HG03064 (cell line): ENCODE results near the gene SLC4A3.

ENCODE experiments used
- ATAC-seq: cut with Tn5 transposase; IDR thresholded peaks from one replicate; pipeline ENCODE4 v1.9.1; 2021; ENCODE audit warnings: low read depth; ENCODE audit not compliant: unreplicated experiment

The SLC4A3 gene

GRCh38 chr2:219631904-219632759 lies 4.7 kb downstream of the SLC4A3 start:
- no peak for ATAC-seq

DNA sequence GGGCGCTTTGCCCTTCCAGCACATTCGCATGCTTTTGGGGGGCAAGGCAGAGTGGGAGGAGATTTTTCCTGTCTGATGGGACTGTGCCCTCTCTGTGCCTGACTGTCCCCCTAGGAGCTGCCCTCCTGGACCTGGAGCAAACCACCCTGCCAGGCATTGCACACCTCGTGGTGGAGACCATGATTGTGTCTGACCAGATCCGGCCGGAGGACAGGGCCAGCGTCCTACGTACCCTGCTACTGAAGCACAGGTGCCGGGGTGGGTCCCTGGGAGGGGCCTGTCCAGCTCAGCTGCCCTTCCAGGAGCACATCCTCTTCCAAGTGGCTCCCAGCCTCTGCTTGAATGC lies 5.3 kb downstream of the SLC4A3 start:
- ATAC-seq, result no peak

DNA sequence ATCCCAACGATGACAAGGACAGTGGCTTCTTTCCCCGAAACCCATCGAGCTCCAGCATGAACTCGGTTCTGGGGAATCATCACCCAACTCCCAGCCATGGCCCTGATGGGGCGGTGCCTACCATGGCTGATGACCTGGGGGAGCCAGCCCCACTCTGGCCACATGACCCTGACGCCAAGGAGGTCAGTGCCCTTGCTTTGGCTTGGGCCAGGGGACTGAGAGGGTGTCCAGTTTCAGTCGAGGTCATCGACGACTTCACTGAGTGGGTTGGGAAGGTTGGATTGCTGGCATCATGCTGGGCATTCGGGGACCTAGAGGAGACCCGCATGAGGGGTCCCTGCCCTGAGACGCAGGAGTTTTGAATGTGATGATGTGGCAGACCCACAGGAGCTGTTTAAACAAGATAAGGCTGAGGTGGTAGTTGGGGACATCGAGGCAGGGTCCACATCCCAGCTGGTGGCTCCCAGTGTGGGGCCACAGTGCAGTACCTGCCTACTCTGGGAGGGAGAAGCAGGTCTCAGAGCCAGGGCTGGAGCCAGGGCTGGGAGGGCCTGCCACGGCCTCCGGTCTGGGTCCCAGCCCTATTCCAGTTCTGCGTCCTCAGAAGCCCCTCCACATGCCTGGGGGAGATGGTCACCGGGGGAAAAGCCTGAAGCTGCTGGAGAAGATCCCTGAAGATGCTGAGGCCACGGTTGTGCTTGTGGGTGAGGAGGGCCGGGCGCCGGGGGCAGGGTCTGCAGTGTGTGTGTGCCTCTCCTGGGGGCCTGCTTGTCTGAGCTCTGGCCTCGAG lies 6.0 kb downstream of the SLC4A3 start:
- no peak for ATAC-seq

DNA sequence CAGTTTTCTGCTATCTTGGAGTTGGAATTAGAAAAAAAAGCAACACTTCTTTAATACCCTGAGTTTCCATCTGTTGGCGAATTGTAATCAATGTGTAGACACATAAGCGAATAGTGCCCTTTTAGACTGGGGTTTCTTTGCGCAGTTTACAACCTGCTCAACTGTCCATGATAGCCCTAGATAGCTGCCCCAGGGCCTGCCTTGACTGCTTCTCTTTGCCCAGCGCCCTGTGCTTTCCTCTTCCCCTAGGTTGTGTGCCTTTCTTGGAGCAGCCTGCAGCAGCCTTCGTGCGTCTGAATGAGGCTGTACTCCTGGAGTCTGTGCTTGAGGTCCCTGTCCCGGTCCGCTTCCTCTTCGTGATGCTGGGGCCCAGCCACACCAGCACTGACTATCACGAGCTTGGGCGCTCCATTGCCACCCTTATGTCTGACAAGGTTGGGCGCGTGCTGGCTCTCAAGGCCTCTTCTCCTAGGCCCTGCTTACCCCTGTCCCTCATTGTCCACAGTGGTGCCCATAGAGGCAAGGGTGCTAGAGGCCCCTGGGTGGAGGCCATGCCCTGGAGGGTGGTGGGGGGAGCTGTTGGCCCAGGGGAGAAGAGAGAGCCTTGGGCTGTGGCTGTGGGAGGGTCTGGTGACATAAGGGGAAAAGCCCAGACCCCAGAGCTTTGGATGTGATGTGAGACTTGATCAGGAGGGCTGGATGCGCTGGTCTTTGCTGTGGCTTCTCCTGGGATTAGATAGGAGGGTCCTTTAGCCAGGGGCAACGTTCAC lies 6.9 kb downstream of the SLC4A3 start:
- ATAC-seq, result no peak

DNA sequence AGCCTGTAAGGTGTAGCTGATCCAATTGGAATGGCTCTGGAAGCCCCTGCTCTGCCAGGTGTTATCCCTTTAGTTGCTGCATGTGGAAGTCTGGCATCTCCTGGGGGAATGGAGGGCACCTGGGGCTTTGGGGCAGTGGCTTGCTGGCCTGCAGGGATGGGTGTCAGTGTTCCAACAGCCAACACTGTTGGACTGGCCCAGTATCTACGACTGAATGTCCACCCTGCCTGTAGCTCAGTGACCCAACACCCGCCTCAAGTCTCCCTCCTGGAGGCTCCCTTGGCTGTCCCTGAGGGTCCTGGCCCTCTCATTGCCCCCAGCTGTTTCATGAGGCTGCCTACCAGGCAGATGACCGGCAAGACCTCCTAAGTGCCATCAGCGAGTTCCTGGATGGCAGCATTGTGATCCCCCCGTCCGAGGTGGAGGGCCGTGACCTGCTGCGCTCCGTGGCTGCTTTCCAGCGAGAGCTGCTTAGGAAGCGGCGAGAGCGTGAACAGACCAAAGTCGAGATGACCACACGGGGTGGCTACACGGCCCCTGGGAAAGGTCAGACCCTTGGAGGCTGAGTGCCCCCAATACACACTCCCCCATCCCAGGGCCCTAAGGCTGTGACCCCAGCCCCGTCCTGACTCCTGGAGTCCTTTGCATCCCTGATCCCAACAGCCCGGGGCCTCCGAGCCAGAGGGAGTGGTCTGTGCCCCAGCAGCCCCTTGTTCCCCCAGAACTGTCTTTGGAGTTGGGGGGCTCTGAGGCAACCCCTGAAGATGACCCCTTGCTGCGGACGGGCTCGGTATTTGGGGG lies 7.7 kb downstream of the SLC4A3 start:
- no peak for ATAC-seq

DNA sequence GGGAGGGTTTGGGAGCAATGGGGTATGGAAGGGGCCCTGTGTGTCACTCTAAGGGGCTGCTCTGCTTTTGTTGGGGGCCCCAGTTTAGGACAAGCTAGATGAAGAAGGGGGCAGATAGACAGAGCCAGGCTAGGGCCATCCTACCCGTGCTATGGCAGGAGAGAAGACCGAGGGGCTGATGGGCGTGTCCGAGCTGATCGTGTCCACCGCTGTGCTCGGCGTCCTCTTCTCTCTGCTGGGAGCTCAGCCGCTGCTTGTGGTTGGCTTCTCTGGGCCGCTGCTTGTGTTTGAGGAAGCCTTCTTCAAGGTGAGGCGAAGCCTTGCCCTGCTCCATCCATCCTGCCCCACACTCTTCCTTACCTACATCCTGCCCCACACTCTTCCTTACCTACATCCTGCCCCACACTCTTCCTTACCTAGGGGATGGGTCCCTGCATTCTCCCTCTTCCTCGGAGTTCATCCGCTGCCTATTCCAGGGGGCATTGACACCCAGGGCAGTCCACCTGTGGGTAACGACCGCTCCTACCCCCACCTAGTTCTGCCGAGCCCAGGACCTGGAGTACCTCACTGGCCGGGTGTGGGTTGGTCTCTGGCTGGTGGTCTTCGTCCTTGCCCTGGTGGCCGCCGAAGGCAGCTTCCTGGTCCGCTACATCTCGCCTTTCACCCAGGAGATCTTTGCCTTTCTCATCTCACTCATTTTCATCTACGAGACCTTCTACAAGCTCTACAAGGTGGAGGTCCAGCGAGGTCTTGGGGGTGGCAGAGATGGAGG lies 8.9 kb downstream of the SLC4A3 start:
- ATAC-seq, result no peak

DNA sequence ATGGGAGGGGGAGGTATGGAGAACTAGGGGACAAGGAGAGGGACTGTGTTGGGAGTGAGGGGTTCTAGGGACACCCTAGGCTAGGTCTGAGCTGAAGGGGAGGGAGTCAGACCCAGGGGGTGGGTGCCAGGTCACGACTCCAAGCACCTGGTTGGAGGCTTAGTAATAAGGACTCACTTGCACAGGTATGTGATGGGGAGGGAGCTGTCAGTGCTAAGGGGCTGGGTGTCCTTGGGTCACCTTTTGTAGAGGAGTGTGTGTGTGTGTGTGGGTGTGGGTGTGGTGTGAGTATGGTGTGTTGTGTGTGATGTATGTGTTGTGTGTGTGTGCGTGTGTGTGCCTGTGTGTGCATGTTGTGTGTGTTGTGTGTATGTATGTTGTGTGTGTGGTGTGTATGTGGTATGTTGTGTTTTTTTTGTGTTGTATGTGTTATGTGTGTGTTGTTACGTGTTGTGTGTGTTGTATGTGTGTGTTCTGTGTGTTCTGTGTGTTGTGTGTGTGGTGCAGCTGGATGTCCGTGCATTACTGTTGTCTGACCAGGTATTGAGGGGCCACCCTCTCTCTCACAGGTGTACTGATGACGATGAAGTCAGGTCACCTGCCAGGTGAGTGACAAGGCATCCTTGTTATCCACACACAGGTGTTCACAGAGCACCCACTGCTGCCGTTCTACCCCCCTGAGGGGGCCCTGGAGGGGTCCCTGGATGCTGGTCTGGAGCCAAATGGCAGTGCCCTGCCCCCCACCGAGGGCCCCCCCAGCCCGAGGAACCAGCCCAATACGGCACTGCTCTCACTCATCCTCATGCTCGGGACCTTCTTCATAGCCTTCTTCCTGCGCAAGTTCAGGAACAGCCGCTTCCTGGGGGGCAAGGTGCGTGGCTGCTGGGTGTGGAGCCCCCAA lies 9.8 kb downstream of the SLC4A3 start:
- no peak for ATAC-seq

DNA sequence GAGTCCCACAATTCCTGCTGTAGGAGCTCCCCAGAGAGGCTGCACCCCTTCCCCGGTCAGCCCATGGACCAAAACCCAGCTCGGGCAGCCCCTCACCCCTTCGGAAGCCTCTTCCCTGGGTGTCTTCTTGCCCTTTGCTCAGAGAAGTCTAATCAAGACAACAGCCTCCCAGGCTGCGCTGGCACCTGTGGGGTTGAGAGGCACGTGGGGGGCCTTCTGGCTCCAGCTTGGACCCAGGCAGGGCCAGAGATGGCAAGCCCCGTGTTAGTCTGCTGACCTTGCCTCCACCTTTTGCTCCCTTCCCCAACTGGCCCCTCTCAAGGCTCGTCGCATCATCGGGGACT lies 10.4 kb downstream of the SLC4A3 start:
- no peak for ATAC-seq

- ATAC-seq, result no peak
These were observed 11.0 kb downstream of the SLC4A3 start for GRCh38 chr2:219638217-219638947.

- ATAC-seq, result no peak
These were observed 11.7 kb downstream of the SLC4A3 start for GRCh38 chr2:219638948-219639755.

DNA sequence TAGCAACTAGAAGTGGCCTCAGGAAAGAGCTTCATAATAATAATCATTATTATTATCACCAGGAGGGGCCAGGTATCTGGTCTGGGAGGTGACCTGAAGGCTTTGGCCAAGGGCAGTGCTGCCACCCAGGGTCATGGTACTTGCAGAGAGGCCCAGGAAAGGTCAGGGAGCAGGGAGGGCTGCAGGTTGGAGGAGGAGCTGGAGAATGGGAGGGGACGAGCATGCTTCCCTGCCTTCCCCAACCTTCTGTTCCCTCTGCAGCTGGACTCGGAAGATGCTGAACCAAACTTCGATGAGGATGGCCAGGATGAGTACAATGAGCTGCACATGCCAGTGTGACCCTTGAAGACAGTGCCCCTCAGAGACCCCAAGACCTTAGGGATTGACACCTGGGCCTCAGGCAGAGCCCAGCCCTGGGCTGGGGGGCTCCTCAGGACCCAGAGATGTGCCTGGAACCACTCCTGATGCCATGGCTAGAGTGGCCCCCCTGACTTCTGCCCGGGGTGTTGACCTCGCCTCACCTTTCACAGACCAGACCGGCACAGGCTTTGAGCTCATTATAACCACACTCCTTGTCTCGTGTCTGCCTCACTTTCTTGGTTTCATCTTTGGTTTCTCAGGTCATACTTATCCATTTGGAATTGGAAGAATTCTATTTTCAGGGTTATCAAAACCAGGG lies 14.1 kb downstream of the SLC4A3 start:
- no peak for ATAC-seq

- no peak for ATAC-seq
These were observed 14.6 kb downstream of the SLC4A3 start for GRCh38 chr2:219642069-219642454.

- ATAC-seq, result peak; percentile 98
These were observed 15.1 kb downstream of the SLC4A3 start for GRCh38 chr2:219642465-219643083.

GRCh38 chr2:219643084-219643473 lies 15.6 kb downstream of the SLC4A3 start:
- no peak for ATAC-seq

DNA sequence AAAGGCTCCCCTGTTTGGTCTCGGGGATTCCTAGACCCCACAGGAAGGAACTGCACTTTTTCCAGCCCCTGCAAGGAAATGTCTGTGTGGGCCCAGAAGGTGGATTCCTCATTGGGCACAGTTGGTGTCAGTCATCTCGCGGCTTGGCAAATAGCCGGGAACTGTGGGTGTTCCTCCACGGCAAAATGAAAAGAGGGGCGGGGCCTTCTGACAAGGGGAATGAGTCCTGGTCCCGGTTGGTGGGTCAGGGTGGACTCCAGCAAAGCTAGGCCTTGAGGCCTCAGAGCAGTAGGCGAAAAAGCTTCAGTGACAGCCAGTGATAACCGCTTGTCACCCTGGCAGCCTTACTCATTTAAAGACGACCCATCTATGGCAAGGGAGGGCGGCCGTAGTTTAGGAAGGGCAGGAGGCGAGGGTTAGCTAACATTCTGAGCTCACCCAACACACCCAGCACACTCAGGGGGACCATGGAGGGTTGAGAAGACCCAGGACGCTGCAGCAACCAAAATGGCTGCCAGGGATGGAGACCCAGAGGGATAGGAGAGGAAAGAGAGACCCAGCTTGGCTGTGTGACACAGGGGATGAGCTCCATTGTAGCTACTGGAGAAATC lies 16.5 kb downstream of the SLC4A3 start:
- no peak for ATAC-seq
